ENCODE measurements around the gene LSP1. TPM values are rescaled to one million over a fixed set of nuclear protein-coding genes. Genes with fewer than 3 reads are reported as not detected.
"Not testable (repeated sequence)": the region's sequence is repeated elsewhere in the genome, so short reads cannot be mapped to it uniquely, and the experiment has no call there.

LSP1 gene, protein sequence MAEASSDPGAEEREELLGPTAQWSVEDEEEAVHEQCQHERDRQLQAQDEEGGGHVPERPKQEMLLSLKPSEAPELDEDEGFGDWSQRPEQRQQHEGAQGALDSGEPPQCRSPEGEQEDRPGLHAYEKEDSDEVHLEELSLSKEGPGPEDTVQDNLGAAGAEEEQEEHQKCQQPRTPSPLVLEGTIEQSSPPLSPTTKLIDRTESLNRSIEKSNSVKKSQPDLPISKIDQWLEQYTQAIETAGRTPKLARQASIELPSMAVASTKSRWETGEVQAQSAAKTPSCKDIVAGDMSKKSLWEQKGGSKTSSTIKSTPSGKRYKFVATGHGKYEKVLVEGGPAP
- total RNA-seq (10 to 100 TPM in 3 of 4 donors, 1 to 10 TPM in 1; 7.6 to 18.3 (median 14.8) TPM), polyA plus RNA-seq (11.7 TPM)
- long read RNA-seq, donor 1, partial matches to known transcripts, result 2 of 17 reads
- long read RNA-seq, donor 1, other reads (novel, unspliced or antisense), result 7 of 17 reads
- long read RNA-seq, donor 2, transcript LSP1-203 (11 exons, 1,785 nt), result major isoform, 5 of 14 reads
- long read RNA-seq, donor 2, partial matches to known transcripts, result 3 of 14 reads
- long read RNA-seq, donor 2, other reads (novel, unspliced or antisense), result 5 of 14 reads
- long read RNA-seq, donor 3, transcript LSP1-203 (11 exons, 1,785 nt), result major isoform, 22 of 39 reads
- long read RNA-seq, donor 3, partial matches to known transcripts, result 4 of 39 reads
- long read RNA-seq, donor 3, other reads (novel, unspliced or antisense), result 6 of 39 reads
- long read RNA-seq, donor 4, partial matches to known transcripts, result 1 of 11 reads
- long read RNA-seq, donor 4, other reads (novel, unspliced or antisense), result 4 of 11 reads

DNA sequence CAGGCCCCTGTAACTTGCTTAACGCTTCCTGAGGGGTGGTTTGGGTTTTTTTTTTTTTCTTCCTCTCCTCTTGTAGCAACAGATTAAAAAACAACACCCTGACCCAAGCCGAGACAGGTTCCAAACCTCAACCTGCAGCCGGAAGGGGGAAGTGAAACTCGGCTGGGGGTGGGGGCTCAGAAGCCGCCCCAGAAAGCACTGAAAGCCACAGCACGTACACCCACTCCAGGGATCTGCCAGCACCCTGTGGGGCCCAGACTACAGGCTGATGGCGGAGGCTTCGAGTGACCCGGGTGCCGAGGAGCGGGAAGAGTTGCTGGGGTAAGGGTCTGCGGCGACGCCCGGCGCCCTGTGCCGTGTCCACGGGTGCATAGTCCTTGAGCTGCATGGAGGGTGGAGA is at the start of gene LSP1:
TSS of gene LSP1 (plus strand) at position 208 of the 400 bp plus-strand sequence. CDS start at position 269, 61 bp downstream.
- Histone ChIP-seq H3K4me3 (ENCODE audit: low read length) (no peak within 1 kb of the TSS), H3K4me1 (ENCODE audit: control insufficient read depth, insufficient read depth, low read length) (no peaks in the 10 kb centered on the region), H3K27ac (ENCODE audit: low read length) (no peak within 1 kb of the TSS), H3K27me3 (ENCODE audit: control insufficient read depth, insufficient read depth) (no peaks in the 10 kb centered on the region), H3K9me3 (ENCODE audit: control insufficient read depth, low read length) (no peaks in the 10 kb centered on the region)
- 72% methylated on average over 18 of the region's 18 CpGs for WGBS
- intact Hi-C loops (cut with DNase I), result loop anchor here in 1 of 4 donors (10.0 kb wide), 1 partner anchor 62 kb away; the partner anchor contains the start of gene TNNT3
- peak in 1 of 3 donors; percentile 68 for DNase-seq
- ATAC-seq, result no peak

GRCh38 chr11:1803246-1803645 is 49.6 kb upstream of the LSP1 start:
- ATAC-seq (no peak), DNase-seq (no peak)
- no peaks in the 10 kb centered on the region for H3K27me3 ChIP-seq (ENCODE audit: control insufficient read depth, insufficient read depth)
- H3K4me1 ChIP-seq (ENCODE audit: control insufficient read depth, insufficient read depth, low read length), result no peaks in the 10 kb centered on the region
- 94% methylated on average over 20 of the region's 20 CpGs for WGBS
- H3K4me3 ChIP-seq (ENCODE audit: low read length), result no peak overlapping the region
- intact Hi-C loops (cut with DNase I), result no loop called here
- no peak overlapping the region for H3K27ac ChIP-seq (ENCODE audit: low read length)
- no peaks in the 10 kb centered on the region for H3K9me3 ChIP-seq (ENCODE audit: control insufficient read depth, low read length)

DNA sequence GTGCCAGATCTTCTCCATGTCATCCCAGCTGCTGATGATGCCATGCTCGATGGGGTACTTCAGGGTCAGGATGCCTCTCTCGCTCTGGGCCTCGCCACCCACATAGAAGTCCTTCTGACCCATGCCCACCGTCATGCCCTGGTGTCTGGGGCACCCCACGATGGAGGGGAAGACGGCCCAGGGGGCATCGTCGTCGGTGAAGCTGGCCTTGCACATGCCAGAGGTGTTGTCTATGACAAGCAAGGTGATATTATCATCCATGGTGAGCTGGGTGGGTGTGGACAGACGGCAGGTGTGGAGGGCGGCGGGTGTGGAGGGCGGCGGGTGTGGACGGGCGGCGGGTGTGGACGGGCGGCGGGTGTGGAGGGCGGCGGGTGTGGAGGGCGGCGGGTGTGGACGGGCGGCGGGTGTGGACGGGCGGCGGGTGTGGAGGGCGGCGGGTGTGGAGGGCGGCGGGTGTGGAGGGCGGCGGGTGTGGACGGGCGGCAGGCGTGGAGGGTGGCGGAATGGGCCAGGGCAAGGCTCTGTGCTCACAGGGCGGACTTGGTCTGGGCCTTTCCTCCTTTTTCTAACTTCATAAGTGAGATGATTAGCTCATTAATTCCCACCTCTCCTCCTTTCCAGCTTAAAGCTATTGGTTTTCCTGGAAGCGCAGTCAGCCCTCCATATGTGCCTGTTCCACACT is 48.9 kb upstream of the LSP1 start:
- DNase-seq; H3K4me1 ChIP-seq (ENCODE audit: control insufficient read depth, insufficient read depth, low read length); H3K4me3 ChIP-seq (ENCODE audit: low read length); intact Hi-C loops (cut with DNase I); ATAC-seq; H3K27me3 ChIP-seq (ENCODE audit: control insufficient read depth, insufficient read depth); H3K9me3 ChIP-seq (ENCODE audit: control insufficient read depth, low read length); H3K27ac ChIP-seq (ENCODE audit: low read length): not testable (repeated sequence)
- 94% methylated on average over 31 of the region's 42 CpGs for WGBS

DNA sequence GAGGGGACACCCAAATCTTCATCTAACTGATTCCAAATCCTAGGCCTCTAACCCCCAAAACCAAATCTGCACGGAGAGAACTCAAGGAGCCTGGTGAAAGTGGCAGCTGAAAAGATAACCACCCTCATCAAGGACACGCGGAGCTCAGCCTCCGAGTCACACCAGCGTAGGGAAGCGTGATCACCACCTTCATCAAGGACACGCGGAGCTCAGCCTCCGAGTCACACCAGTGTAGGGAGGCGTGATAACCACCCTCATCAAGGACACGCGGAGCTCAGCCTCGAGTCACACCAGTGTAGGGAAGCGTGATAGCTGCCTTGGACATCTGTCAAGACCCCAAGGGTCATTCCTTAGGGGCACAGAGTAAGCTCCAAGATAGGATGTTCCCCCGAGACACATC is 47.4 kb upstream of the LSP1 start:
- intact Hi-C loops (cut with DNase I), result no loop called here

DNA sequence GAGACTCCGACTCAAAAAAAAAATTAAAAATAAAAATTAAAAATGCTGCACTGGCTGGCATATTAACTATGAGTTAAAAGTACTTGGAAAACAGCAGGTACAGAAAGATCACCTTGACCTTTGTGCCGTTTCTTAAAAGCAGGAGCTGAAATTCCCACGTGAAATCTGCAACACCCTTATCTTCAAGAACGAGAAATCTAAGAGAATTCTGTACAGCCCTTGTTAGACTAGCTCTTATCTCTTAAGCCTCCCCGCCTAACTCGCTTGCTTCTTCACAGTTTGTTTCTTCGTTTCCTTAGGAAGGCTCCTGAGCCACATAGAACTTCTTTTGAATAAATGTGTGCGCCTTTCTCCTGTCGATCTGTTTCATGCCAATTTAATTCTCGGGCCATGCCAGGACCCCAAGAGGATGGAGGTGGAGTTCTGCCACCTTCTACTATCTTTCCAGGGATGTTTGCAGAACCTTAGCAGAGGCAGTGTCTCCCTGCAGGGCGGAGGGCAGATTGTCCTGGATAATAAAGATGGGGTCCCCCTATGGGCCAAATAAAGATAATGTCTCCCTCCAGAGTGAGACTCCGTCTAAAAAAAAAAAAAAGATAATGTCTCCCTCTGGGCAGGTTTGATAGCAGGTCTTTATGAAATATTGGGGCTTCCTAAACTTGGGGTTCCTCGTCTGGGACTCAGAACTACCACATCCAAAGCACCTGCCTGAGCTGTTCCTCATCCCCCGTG is 45.5 kb upstream of the LSP1 start:
- Histone ChIP-seq H3K4me3 (ENCODE audit: low read length) (no peak overlapping the region), H3K27ac (ENCODE audit: low read length) (no peak overlapping the region), H3K4me1 (ENCODE audit: control insufficient read depth, insufficient read depth, low read length) (no peaks in the 10 kb centered on the region), H3K27me3 (ENCODE audit: control insufficient read depth, insufficient read depth) (no peaks in the 10 kb centered on the region), H3K9me3 (ENCODE audit: control insufficient read depth, low read length) (no peaks in the 10 kb centered on the region)
- intact Hi-C loops (cut with DNase I), result no loop called here
- ATAC-seq (no peak), DNase-seq (no peak)
- WGBS, result 50% methylated on average over 14 of the region's 14 CpGs

More for the DNA sequence above, 47.4 kb upstream of the LSP1 start:
- Histone ChIP-seq H3K4me1 (ENCODE audit: control insufficient read depth, insufficient read depth, low read length) (no peaks in the 10 kb centered on the region), H3K4me3 (ENCODE audit: low read length) (no peak overlapping the region), H3K27ac (ENCODE audit: low read length) (no peak overlapping the region), H3K27me3 (ENCODE audit: control insufficient read depth, insufficient read depth) (no peaks in the 10 kb centered on the region), H3K9me3 (ENCODE audit: control insufficient read depth, low read length) (no peaks in the 10 kb centered on the region)
- DNase-seq, result no peak
- 80% methylated on average over 15 of the region's 15 CpGs for WGBS
- no peak for ATAC-seq

- H3K4me1 ChIP-seq (ENCODE audit: control insufficient read depth, insufficient read depth, low read length), result no peaks in the 10 kb centered on the region
- H3K4me3 ChIP-seq (ENCODE audit: low read length), result no peak overlapping the region
- no peak for ATAC-seq
- no peak overlapping the region for H3K27ac ChIP-seq (ENCODE audit: low read length)
- no peaks in the 10 kb centered on the region for H3K9me3 ChIP-seq (ENCODE audit: control insufficient read depth, low read length)
- H3K27me3 ChIP-seq (ENCODE audit: control insufficient read depth, insufficient read depth), result no peaks in the 10 kb centered on the region
- no peak for DNase-seq
- 65% methylated on average over 10 of the region's 10 CpGs for WGBS
- intact Hi-C loops (cut with DNase I), result no loop called here
Measured at GRCh38 chr11:1810761-1811160, 42.1 kb upstream of the LSP1 start.

DNA sequence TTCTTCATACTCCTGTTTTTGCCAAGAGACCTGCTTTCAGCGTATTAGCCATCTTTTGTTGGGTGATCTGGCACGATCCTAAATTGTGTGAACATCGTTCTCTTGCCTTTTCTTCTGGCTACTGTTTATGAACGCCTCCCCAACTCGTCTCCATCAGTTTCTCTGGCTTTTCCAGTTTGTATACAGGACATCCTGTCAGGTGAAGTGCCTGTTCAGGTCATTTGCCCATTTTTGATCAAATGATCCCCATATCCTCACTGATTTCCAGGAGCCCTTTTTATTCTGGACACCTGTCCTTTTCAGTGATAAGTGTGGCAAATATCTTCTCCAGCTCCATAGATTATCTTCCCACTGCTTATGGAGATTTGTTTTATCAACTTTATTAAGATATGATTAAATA is 40.6 kb upstream of the LSP1 start:
- DNase-seq (no peak), ATAC-seq (no peak)
- Histone ChIP-seq H3K27ac (ENCODE audit: low read length) (no peak overlapping the region), H3K4me1 (ENCODE audit: control insufficient read depth, insufficient read depth, low read length) (no peaks in the 10 kb centered on the region), H3K27me3 (ENCODE audit: control insufficient read depth, insufficient read depth) (no peaks in the 10 kb centered on the region), H3K9me3 (ENCODE audit: control insufficient read depth, low read length) (no peaks in the 10 kb centered on the region), H3K4me3 (ENCODE audit: low read length) (no peak overlapping the region)
- 83% methylated on average over 5 of the region's 5 CpGs for WGBS
- intact Hi-C loops (cut with DNase I), result no loop called here

GRCh38 chr11:1812801-1813200 is 40.1 kb upstream of the LSP1 start:
- 90% methylated on average over 15 of the region's 15 CpGs for WGBS
- H3K4me3 ChIP-seq (ENCODE audit: low read length), result no peak overlapping the region
- H3K27ac ChIP-seq (ENCODE audit: low read length), result no peak overlapping the region
- H3K27me3 ChIP-seq (ENCODE audit: control insufficient read depth, insufficient read depth), result no peaks in the 10 kb centered on the region
- H3K4me1 ChIP-seq (ENCODE audit: control insufficient read depth, insufficient read depth, low read length), result no peaks in the 10 kb centered on the region
- intact Hi-C loops (cut with DNase I), result no loop called here
- ATAC-seq, result no peak
- no peaks in the 10 kb centered on the region for H3K9me3 ChIP-seq (ENCODE audit: control insufficient read depth, low read length)
- no peak for DNase-seq

- WGBS, result 84% methylated on average over 9 of the region's 9 CpGs
- intact Hi-C loops (cut with DNase I); H3K27ac ChIP-seq (ENCODE audit: low read length); H3K27me3 ChIP-seq (ENCODE audit: control insufficient read depth, insufficient read depth); DNase-seq; H3K4me3 ChIP-seq (ENCODE audit: low read length); H3K4me1 ChIP-seq (ENCODE audit: control insufficient read depth, insufficient read depth, low read length); ATAC-seq; H3K9me3 ChIP-seq (ENCODE audit: control insufficient read depth, low read length): not testable (repeated sequence)
Measured at GRCh38 chr11:1813356-1813755, 39.5 kb upstream of the LSP1 start.

DNA sequence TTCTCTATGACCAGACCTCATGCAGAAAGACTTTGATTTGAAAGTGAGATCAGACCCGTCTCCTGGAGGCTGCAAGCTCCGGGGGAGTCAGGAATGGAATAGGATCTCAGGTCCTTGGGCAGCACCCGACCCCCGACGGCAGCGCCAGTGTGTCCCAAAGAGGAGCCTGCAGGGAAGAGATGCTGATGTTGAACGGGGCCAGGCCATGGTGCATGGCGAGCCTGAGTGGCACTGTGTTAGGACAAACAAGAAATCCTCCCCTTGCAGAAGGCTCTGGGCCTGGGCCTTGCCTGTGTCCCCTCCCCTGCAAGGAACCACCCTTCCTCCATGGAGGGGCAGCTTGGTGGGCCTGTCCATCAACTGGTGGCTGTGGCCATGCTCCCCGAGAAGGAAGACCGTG is 38.2 kb upstream of the LSP1 start:
- no peaks in the 10 kb centered on the region for H3K9me3 ChIP-seq (ENCODE audit: control insufficient read depth, low read length)
- intact Hi-C loops (cut with DNase I), result no loop called here
- H3K4me1 ChIP-seq (ENCODE audit: control insufficient read depth, insufficient read depth, low read length), result no peaks in the 10 kb centered on the region
- DNase-seq (no peak), ATAC-seq (no peak)
- no peak overlapping the region for H3K4me3 ChIP-seq (ENCODE audit: low read length)
- H3K27me3 ChIP-seq (ENCODE audit: control insufficient read depth, insufficient read depth), result no peaks in the 10 kb centered on the region
- 77% methylated on average over 10 of the region's 10 CpGs for WGBS
- no peak overlapping the region for H3K27ac ChIP-seq (ENCODE audit: low read length)

Data from right cardiac atrium (tissue), 5 donors.